Stimulated activated CD8-positive, alpha-beta memory T cell treated with anti-CD3 and anti-CD28 coated beads, Interleukin-12 subunit alpha, Interleukin-12 subunit beta, amount 100 ng/mL, for 24 hours (primary cell): ENCODE data around the gene CEP57L1.
"Not testable (repeated sequence)": the region's sequence is repeated elsewhere in the genome, so short reads cannot be mapped to it uniquely, and the experiment has no call there.

Experiments used
- DNase-seq: peaks from one replicate; pipeline ENCODE4 v3.0.0-alpha.2; 2020; ENCODE audit errors: extremely low read depth

The CEP57L1 gene

DNA sequence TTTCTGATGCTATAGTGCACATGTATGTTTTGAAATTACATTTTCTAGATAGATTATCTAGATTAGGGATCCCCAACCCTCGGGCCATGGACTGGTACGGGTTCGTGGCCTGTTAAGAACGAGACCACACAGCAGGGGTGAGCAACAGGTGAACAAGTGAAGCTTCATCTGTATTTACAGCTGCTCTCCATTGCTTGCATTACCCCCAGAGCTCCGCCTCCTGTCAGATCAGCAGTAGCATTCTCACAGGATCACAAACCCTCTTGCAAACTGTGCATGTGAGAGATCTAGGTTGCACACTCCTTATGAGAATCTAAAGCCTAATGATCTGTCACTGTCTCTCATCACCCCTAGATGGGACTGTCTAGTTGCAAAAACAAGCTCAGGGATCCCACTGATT is 10.4 kb downstream of the CEP57L1 start:
- DNase-seq = no peak

DNA sequence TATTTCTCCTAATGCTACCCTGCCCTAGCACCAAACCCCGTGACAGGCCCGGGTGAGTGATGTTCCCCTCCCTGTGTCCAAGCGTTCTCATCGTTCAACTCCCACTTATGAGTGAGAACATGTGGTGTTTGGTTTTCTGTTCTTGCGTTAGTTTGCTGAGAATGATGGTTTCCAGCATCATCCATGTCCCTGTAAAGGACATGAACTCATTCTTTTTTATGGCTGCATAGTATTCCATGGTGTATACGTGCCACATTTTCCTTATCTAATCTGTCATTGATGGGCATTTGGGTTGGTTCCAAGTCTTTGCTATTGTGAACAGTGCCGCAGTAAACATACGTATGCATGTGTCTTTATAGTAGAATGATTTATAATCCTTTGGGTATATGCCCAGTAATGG is 14.4 kb downstream of the CEP57L1 start:
- DNase-seq = not testable (repeated sequence)

DNA sequence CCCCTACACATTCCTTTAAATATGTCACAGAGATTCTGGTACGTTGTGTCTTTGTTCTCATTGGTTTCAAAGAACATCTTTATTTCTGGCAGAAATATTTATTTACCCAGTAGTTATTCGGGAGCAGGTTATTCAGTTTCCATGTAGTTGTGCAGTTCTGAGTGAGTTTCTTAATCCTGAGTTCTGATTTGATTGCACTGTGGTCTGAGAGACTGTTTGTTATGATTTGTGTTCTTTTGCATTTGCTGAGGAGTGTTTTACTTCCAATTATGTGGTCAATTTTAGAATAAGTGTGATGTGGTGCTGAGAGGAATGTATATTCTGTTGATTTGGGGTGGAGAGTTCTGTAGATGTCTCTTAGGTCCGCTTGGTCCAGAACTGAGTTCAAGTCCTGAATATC is 17.4 kb downstream of the CEP57L1 start:
- DNase-seq = not testable (repeated sequence)

DNA sequence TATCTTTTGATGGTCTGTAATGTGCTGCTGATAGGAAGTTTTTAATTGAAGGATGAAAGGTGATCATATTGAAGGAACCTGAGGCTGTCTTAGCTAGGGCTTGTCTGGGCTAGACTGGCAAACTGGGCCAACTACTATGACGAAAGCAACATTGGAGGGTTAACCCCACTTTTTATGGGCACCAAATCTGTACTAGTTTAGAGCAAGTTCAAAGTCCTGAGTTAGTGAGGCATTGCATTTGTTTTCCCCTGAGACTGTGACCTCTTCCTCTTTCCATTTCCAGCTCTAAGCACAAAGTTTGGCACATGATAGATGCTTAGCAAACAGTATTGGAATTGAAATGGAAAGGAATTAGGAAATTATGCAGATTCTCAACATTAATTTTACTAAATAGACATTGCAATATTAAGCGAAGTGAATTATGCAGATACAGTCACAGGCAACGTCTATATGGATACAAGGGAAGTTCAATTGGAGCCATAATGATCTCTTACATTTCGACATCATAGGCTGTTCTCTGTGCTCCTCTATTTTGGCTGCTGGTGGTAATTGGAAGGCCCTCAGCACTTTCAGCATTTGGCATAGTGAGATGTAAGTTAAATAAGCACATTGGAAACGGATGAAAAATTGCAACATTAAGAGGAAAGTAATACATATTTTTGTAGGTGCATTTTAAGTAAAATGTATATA is 22.2 kb downstream of the CEP57L1 start:
- no peak for DNase-seq

DNA sequence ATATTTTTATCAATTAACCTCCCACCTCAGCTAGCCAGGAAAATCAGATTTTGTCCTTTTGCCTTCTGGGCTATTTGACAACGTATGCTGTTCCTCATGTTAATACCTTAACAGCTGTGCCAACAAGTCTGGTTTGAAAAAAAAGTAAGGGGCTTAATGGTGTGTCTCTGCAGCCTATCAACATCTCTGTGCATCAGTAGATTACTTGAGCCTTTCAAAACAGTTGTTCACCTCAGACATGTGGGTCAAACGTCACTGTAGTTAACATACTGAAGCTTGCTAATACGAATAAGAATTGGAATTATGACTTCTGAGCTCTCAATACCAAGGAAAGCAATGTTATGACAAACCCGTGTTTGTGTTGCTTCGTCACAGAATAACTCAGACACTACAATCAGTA is 23.0 kb downstream of the CEP57L1 start:
- no peak for DNase-seq

DNA sequence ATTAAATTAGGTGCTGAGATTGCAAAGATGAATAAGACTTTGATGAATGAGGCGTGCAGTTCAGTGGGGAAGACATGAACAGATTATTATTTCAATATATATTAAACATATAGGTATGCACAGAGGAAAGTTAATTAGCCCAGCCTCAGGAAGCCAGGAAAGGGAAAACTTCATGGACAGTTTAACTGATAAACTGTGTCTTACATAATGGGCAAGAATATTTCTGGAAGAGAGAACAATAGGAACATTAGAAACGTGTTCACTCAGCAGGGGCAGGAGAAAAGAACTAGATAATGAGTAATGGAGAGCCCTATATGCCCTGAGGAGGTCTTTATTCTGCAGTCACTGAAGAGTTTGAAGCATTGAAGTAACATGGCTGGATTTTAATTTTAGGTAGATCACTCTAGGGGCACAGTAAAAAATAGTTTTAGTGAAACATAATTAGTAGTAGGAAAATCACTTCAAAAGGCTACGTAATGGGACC is 23.6 kb downstream of the CEP57L1 start:
- DNase-seq = no peak

DNA sequence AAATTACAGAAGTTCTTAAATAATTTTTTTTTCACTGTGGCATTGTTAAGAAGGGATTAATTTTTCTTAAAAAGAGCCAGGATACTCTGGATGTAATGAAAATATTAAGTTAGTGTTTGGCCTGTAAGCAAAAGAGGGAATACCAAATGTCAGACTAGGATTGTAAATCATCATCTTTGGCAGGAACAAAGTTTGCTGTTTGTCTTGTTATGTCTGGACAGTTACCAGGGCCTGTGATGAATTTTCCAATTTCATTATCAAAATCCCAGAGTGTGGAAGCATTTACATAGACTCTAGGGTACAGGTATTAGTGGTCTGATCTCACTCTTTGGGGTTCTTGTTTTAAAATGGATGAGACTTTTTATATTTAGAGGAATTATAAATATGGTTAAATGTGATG is 26.1 kb downstream of the CEP57L1 start:
- DNase-seq = no peak

DNA sequence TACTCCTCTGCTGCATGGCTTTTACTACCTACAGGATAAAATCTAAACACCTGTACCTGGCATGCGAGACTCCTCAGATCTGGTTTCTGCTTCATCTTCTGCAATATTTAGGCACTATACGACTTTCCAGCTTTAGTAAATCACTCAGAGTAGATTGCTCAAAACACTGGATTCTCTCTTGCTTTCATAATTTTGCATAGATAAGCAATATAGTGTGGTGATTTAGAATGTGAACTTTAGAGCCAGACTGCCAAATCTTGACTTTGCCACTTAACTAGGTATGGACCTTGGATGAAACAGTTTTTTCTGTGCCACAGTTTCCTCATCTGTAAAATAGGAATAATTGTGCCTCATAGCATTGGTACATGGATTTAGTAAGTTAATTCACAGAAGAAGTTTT is 28.9 kb downstream of the CEP57L1 start:
- DNase-seq = no peak

DNA sequence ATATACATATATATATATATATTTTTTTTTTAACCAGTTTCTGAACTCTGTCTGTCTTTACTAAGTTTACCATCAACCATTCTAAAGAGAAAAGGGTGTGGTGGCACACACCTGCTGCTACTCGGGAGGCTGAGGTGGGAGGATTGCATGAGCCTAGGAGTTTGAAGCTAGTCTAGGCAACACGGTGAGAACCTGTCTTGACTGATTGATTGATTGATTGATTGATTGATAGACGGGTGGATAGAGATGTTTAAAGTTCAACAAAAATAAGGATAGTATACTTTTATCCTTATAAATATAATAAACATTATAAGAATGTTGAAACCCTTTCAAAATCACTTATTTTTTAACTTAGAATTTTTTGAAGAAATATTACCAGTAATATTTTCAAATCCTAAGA is 30.2 kb downstream of the CEP57L1 start:
- no peak for DNase-seq

DNA sequence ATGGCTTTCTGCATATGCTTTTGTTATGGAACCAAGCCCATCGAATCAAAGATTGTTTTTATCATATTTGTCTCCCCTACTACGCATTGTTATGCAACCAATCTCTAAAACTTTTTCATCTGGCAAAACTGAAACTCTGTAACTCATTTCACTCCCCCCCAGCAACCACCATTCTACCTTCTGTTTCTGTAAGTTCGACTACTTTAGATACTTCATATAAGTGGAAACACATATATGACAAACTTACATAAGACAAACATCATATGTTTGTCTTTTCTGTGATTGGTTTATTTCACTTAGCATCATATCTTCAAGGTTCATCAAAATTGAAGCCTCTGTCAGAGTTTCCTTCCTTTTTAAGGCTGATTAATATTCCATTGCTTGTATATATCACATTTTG is 34.8 kb downstream of the CEP57L1 start:
- DNase-seq = no peak

DNA sequence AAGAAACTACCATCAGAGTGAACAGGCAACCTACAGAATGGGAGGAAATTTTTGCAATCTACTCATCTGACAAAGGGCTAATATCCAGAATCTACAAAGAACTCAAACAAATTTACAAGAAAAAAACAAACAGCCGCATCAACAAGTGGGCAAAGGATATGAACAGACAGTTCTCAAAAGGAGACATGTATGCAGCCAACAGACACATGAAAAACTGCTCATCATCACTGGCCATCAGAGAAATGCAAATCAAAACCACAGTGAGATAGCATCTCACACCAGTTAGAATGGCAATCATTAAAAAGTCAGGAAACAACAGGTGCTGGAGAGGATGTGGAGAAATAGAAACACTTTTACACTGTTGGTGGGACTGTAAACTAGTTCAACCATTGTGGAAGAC is 40.3 kb downstream of the CEP57L1 start:
- DNase-seq = not testable (repeated sequence)

DNA sequence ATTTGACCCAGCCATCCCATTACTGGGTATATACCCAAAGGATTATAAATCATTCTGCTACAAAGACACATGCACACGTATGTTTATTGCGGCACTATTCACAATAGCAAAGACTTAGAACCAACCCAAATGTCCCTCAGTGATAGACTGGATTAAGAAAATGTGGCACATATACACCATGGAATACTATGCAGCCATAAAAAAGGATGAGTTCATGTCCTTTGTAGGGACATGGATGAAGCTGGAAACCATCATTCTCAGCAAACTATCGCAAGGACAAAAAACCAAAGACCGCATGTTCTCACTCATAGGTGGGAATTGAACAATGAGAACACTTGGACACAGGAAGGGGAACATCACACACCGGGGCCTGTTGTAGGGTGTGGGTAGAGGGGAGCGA is 40.7 kb downstream of the CEP57L1 start:
- not testable (repeated sequence) for DNase-seq

DNA sequence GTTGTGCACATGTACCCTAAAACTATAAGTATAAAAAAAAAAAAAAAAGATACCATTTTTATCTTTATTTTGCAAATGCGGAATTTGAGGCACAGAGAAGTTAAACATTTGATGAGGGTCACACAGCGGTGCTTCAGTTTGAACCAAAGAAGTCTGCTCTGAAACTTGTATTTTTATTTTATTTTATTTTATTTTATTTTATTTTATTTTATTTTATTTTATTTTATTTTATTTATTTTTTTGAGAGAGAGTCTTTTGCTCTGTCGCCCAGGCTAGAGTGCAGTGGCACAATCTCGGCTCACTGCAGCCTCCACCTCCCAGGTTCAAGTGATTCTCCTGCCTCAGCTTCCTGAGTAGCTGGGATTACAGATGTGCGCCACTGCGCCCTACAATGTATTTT is 41.2 kb downstream of the CEP57L1 start:
- not testable (repeated sequence) for DNase-seq

DNA sequence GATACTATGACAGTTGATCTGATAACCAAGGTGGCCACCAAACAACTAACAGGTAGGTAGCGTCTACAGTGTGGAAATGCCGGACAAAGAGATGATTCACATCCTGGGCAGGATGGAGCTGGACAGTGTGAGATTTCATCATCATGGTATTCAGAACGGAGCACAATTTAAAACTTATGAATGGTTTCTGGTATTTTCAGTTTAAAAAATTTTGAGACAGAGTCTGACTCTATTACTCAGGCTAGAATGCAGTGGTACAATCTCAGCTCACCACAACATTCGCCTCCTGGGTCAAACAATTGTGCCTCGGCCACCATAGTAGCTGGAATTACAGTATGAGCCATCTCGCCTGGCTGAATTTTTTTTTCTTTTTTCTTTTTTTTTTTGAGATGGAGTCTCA is 43.8 kb downstream of the CEP57L1 start:
- no peak for DNase-seq

DNA sequence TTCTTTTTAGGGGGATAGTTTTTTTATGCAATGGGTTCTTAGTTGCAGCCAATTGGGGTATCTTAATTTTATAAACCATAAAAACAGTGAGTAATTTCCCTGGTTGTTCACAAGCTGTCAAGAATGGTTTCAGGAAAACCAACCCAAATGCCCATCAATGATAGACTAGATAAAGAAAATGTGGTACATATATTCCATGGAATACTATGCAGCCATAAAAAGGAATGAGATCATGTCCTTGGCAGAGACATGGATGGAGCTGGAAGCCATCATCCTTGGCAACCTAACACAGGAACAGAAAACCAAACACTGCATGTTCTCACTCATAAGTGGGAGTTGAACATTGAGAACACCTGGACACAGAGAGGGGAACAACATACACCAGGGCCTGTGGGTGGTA is 46.8 kb downstream of the CEP57L1 start:
- not testable (repeated sequence) for DNase-seq

DNA sequence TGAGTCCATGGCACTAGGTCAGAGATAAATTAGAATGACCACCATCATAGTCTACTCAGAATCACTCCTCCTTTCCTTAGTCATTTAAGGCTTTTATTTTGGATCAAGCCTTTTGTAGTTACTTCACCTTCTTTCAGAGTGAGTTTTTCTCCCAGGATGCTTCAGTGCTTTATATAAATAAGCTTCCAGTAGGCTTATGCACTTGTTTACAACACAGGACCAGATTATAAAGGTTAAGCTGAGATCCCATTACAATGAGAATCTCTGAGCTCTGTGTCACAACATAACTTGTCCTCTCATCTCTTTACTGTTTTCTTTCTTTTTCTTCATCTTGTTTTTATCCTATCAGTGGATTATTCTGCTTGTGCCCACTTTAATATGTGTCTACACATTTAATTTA is 47.9 kb downstream of the CEP57L1 start:
- no peak for DNase-seq

DNA sequence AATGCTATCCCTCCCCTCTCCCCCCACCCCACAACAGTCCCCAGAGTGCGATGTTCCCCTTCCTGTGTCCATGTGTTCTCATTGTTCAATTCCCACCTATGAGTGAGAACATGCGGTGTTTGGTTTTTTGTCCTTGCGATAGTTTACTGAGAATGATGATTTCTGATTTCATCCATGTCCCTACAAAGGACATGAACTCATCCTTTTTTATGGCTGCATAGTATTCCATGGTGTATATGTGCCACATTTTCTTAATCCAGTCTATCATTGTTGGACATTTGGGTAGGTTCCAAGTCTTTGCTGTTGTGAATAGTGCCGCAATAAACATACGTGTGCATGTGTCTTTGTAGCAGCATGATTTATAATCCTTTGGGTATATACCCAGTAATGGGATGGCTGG is 52.9 kb downstream of the CEP57L1 start:
- DNase-seq = not testable (repeated sequence)

DNA sequence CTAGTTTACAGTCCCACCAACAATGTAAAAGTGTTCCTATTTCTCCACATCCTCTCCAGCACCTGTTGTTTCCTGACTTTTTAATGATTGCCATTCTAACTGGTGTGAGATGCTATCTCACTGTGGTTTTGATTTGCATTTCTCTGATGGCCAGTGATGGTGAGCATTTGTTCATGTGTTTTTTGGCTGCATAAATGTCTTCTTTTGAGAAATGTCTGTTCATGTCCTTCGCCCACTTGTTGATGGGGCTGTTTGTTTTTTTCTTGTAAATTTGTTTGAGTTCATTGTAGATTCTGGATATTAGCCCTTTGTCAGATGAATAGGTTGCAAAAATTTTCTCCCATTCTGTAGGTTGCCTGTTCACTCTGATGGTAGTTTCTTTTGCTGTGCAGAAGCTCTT is 53.4 kb downstream of the CEP57L1 start:
- not testable (repeated sequence) for DNase-seq

DNA sequence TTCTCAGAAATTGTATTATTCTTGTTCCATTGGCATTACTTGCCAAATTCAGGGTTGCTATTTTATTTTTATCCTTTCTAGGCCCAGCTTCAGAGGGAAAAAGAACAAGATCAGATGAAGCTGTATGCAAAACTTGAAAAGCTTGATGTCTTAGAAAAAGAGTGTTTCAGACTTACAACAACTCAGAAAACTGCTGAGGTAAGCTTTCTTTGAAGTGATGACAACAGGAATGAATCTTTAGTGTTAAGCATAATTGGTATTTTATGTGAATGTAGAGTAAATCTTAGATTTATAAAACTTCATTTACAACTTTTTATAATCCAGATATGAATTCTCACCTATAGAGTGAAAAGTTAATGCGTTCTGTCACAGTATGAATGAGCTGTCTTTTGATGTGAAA is 58.4 kb downstream of the CEP57L1 start:
- DNase-seq = no peak

DNA sequence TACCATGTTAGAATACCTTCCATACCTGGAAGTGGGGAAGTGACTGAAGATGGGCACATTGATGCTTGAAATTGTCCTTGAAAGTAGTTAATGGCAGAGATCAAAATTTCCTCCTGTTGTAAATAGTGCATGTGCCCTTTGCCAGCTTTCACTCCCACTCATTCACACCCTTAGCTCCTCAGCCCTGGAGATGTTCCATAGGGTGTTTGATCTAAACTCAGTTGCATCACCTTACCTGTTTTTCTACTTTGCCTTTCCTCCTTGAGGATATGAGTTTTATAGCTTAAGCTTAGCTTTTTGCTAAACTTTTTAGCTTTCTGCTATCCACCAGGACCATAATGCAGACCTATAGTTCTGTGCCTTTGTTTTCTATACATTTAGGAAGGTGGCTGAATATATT is 69.0 kb downstream of the CEP57L1 start:
- no peak for DNase-seq

DNA sequence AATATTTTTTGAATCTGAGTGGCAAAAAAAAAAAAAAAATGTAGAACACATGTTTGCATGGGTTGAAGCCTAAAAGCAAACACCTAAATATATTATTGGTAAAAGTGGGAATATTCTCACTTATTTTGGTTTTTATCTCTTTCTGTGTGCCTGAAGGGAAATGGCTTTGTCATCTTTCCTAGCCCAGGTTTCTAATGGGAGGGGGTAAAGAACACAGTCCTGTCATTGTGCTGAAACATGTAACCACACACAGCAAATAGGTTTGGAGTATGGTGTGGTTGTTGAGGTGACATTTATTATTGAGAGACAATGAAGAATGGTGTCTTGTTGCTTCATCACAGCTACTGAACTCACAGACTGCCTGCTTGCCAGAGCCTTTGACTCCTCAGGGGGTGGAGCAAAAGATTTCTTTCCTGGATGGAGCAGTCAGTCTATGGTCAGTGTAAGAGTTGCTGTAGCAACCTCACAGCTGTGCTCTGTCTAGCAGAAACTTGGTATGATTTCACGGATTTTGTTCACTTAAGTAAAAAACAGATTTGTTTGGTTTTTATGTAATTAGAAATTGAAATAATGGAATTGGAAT is 70.2 kb downstream of the CEP57L1 start:
- no peak for DNase-seq

DNA sequence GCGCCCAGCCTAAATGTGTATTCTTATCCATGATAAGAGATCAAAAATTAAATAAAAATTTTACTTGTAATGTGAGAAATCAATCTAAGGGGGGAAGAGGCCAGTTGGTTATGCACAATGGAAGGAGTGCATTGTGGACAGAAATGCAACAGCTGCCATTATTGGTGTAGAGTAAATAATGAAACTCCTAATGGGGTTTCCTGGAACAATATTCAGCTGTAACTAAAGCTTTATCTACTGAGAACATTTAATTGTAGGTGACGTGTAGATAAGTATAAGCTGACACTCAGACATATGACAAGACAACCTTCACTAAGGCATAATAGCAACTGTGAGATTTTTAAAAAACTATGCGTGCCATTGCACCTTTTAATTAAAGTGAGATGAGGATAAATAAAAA is 71.4 kb downstream of the CEP57L1 start:
- DNase-seq = no peak

DNA sequence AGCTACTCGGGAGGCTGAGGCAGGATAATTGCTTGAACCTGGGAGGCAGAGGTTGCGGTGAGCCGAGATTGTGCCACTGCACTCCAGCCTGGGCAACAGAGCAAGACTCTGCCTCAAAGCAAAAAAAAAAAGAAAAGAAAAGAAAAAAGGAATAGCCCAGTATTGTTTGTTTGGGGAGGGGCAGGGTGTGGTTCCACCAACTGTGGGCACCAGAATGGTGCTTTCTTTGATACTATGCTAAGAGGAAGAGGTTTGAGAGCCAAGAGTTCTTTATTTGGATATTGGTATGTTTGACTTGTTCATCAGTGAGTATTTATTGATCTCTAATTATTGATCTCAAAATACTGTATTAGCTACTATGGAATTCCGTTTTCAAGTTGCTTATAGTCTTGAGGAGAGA is 72.3 kb downstream of the CEP57L1 start:
- DNase-seq = no peak

DNA sequence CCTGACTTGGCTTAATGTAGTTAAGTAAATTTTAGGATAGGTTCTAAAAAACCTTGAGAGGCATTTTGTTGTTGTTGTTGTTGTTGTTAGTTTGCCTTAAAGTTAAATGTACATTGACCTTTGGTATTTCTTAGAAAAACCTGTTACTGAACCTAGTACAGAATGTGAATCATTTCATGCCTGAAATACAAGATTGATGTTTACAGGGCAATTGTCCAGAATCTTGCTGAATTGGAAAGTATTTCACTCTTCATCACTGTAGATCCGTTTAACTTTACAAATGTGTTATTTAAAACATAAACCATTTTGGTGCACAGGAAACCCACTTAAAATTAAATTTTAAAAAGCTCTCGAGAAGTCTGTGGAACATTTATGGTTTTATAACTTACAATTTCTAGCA is 75.0 kb downstream of the CEP57L1 start:
- DNase-seq = no peak
